ENCODE data around the gene WDR70.
"Not testable (repeated sequence)": the region's sequence is repeated elsewhere in the genome, so short reads cannot be mapped to it uniquely, and the experiment has no call there.

The WDR70 gene

GRCh38 chr5:37575541-37576489 is 196.7 kb downstream of the WDR70 start:
- no peak for DNase-seq

DNA sequence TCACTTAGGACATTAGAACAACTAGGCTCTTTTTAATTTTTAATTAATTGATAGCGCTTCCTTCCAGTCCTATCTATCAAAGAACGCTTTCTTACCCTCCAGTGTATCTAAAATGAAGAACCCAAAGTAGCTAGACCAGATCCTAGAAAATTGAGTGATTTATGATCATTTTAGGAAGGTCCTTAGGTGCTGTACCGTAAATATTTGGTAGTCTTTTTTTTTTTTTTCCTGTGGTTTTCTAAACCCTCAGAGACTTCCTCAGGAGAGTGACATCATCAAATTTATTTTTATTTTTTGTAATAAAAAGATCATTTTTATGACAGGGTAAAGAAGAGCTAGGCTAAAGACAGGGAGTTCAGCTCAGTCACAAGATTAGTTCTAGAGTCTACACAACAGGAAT is 197.4 kb downstream of the WDR70 start:
- no peak for DNase-seq

DNA sequence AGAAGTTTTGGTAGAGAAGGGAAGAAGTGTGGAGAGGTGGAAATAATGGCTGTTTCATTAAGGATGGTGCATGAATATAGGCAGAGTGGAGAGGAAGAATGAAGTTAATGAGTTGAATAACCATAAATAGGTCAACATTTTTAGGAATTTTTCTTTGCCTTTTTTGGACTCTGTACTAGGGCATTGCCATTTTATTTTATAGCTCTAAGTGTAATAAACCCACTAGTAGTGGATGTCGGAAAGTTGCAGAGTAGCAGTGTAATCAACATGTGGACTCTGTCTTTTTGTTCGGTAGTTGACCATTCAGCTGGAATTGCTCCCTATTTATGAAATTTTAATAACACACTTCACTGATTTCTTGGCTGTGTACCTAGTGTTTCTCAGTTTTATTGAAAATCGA is 199.1 kb downstream of the WDR70 start:
- no peak for DNase-seq

DNA sequence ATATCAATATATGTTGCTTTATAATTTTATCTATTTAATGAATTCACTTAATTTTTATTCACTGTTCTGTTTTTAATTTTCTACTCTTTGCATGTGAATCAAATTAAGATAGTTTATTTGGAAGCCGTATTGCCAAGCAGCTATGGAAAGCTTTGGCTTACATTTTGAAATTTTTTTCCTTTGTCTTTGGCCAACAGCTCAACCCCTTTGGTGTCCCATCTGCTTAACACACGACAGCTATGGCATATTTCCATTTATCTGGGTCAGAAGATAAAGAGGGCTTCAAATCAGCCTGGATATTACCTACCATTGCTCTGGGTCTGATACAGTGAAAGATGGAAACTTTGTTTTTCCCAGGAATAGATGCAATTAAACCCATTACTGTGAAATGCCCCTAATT is 201.0 kb downstream of the WDR70 start:
- DNase-seq = no peak

GRCh38 chr5:37582202-37582601 is 203.1 kb downstream of the WDR70 start:
- DNase-seq = no peak

DNA sequence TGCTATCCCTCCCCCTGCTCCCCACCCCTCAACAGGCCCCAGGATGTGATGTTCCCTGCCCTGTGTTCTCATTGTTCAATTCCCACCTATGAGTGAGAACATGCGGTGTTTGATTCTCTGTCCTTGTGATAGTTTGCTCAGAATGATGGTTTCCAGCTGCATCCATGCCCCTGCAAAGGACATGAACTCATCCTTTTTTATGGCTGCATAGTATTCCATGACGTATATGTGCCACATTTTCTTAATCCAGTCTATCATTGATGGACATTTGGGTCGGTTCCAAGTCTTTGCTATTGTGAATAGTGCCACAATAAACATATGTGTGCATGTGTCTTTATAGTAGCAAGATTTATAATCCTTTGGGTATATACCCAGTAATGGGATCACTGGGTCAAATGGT is 214.2 kb downstream of the WDR70 start:
- DNase-seq = not testable (repeated sequence)

GRCh38 chr5:37594864-37595263 is 215.7 kb downstream of the WDR70 start:
- not testable (repeated sequence) for DNase-seq

GRCh38 chr5:37598733-37599132 is 219.6 kb downstream of the WDR70 start:
- DNase-seq = no peak

GRCh38 chr5:37601163-37601562 is 222.0 kb downstream of the WDR70 start:
- DNase-seq = no peak

GRCh38 chr5:37603072-37603471 is 224.0 kb downstream of the WDR70 start:
- DNase-seq = no peak

DNA sequence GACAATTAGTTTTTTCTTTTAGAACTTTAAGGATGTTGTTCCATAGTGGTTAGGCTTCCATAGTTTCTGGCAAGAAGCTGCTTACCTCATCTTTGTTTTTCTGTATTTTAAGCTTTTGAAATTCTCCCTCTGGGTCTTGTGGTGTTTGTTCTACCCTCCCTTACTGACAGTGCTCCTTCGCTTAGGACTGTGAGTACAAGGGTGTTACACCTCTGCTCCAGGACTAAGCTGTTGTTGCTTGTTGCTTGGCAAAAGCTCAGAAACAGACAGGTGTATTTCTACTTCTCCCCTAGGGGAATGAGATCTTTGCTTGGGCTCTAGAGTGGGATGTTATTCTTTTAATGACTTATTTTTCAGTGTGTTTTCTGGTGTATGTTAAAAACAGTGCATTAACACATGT is 225.2 kb downstream of the WDR70 start:
- DNase-seq = no peak

GRCh38 chr5:37606148-37606547 is 227.0 kb downstream of the WDR70 start:
- no peak for DNase-seq

- DNase-seq = no peak
These were observed 227.6 kb downstream of the WDR70 start for GRCh38 chr5:37606632-37607248.

DNA sequence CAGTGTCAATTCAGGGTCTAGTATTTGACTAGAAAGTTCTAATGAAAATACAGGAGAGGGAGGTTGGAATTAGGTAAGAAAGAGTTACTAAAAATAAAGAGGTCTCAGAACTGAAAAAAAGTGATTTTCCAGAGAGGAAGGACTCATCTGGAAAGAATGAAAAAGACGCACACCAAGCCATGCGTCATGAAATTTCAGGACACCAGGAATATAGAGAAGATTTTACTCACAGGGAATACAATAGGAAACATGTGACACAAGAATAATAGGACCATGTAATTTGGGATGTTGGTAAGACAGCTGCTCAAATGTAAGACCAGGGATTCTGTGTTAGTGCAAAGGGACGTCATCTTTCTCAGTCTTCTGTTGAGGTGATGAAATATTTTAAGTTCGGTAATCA is 236.1 kb downstream of the WDR70 start:
- peak; percentile 50 for DNase-seq

GRCh38 chr5:37619353-37619752 is 240.2 kb downstream of the WDR70 start:
- no peak for DNase-seq

DNA sequence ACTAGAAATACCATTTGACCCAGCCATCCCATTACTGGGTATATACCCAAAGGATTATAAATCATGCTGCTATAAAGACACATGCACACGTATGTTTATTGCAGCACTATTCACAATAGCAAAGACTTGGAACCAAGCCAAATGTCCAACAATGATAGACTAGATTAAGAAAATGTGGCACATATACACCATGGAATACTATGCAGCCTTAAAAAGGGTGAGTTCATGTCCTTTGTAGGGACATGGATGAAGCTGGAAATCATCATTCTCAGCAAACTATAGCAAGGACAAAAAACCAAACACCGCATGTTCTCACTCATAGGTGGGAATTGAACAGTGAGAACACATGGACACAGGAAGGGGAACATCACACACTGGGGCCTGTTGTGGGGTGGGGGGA is 243.2 kb downstream of the WDR70 start:
- not testable (repeated sequence) for DNase-seq

- no peak for DNase-seq
These were observed 247.1 kb downstream of the WDR70 start for GRCh38 chr5:37626266-37626665.

DNA sequence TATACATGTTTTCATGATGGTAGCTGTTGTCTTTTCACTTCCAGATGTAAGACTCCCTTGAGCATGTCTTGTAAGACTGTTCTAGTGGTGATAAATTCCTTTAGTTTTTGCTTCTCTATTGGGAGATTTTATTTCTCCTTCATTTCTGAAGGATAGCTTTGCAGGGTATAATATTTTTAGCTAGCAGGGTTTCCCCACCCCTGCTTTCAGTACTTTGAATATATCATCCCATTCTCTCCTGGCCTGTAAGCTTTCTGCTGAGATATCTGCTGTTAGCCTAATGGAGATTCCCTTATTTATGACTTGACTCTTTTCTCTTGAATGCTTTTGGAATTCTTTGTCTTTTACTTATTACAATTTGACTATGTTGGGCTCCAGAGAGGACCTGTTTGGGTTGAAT is 249.8 kb downstream of the WDR70 start:
- DNase-seq = no peak

DNA sequence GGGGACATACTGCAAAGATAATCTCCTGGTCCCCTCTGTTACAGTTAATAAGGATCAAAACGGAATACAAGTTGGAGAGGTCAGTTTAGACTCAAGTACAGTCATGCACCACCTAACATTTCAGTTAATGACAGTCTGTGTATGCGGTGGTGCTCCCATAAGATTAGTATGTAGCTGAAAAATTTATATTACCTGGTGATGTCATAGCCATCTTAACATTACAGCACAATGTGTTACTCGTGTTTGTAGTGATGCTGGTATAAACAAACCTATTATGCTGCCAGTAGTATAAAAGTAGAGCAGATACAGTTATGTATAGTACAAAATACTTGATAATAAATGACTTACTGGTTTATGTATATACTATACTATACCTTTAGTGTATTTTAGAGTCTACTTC is 252.8 kb downstream of the WDR70 start:
- no peak for DNase-seq

- DNase-seq = no peak
These were observed 258.2 kb downstream of the WDR70 start for GRCh38 chr5:37637165-37637845.

GRCh38 chr5:37638897-37639296 is 259.8 kb downstream of the WDR70 start:
- no peak for DNase-seq

DNA sequence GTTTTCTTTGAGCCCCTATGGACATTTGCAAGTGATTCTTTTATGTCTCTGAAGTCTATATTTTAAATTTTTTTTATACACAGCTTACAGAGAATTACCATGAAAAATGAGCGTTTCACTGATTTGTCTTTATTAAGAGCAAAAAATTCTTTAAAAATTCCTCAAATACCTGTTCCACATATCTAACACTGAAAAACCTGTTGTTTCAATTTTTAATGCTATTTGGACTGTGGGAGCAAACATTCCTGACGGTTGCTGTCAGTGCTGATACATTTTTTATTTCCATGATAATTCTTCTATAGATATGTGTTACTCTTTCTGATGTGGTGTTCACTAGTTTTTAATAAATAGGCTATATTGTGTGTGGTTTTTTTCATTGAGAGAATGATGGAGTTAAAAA is 261.0 kb downstream of the WDR70 start:
- DNase-seq = no peak

- no peak for DNase-seq
These were observed 262.8 kb downstream of the WDR70 start for GRCh38 chr5:37641933-37642332.

- no peak for DNase-seq
These were observed 266.6 kb downstream of the WDR70 start for GRCh38 chr5:37645707-37646106.
